SK-N-SH (cell line): ENCODE measurements around the gene CHEK1. TPM values are rescaled to one million over a fixed set of nuclear protein-coding genes. Genes with fewer than 3 reads are reported as not detected.

Source experiments
- CTCF ChIA-PET: fragments of 300-600, 350-600 bp; formaldehyde crosslinking; extraction: SDS; loops from one replicate; lab custom pipeline; 2021; lab: Yijun Ruan, JAX
- POLR2A ChIA-PET: fragments of 350-600 bp; sonication (Branson Sonifier 250); formaldehyde crosslinking; extraction: SDS; loops from one replicate; lab custom pipeline; 2020; ENCODE audit warnings: antibody characterized with exemption, inconsistent platforms; lab: Yijun Ruan, JAX
- DNase-seq: peaks from one replicate; pipeline ENCODE4 v3.0.0; 2012
- H2AFZ ChIP-seq: fragments of 200-600 bp; sonication (generic); 2 replicates; pipeline ENCODE4 v1.8.1; 2016; ENCODE audit warnings: antibody characterized with exemption, mild to moderate bottlenecking, low read depth
- H3F3A ChIP-seq: fragments of 200-600 bp; sonication (generic); replicated peaks from 2 replicates; pipeline ENCODE3; 2016; ENCODE audit warnings: antibody characterized with exemption, mild to moderate bottlenecking; ENCODE audit not compliant: insufficient read depth
- H3K27ac ChIP-seq, 2 experiments: fragments of 200-500 bp in 1 of 2; fragments of 200-600 bp in 1 of 2; sonication (Bioruptor generic) in 1 of 2; sonication (generic), shearing (Covaris generic) in 1 of 2; 2 replicates each; pipeline versions ENCODE4 v1.5.1 to v1.6.1; 2014 to 2016; ENCODE audit warnings: low read depth in 2 of 2, inconsistent platforms in 1 of 2, low read length in 1 of 2, mild to moderate bottlenecking in 1 of 2, mixed read lengths in 1 of 2
- H3K27me3 ChIP-seq: fragments of 200-600 bp; sonication (generic), shearing (Covaris generic); 2 replicates; pipeline ENCODE4 v1.6.1; 2016; ENCODE audit warnings: mixed run types; ENCODE audit not compliant: insufficient read depth
- H3K36me3 ChIP-seq, 2 experiments: fragments of 200-500 bp in 1 of 2; fragments of 200-600 bp in 1 of 2; sonication (Bioruptor generic) in 1 of 2; sonication (generic) in 1 of 2; replicated peaks in 1 of 2; 2 replicates each; pipeline versions ENCODE3 to v1.5.1; 2014 to 2016; ENCODE audit warnings: low read length in 1 of 2, mild to moderate bottlenecking in 1 of 2; ENCODE audit not compliant: insufficient read depth in 2 of 2, control insufficient read depth in 1 of 2
- H3K4me1 ChIP-seq, 2 experiments: fragments of 200-500 bp in 1 of 2; fragments of 200-600 bp in 1 of 2; sonication (Bioruptor generic) in 1 of 2; sonication (generic), shearing (Covaris generic) in 1 of 2; 2 replicates each; pipeline versions ENCODE4 v1.5.1 to v1.6.1; 2014 to 2016; ENCODE audit warnings: low read depth in 1 of 2, low read length in 1 of 2, mixed run types in 1 of 2; ENCODE audit not compliant: insufficient read depth in 2 of 2, control insufficient read depth in 1 of 2
- H3K4me2 ChIP-seq: fragments of 200-600 bp; sonication (generic), shearing (Covaris generic); 2 replicates; pipeline ENCODE4 v1.6.1; 2017; ENCODE audit warnings: mixed run types
- H3K4me3 ChIP-seq, 2 experiments: fragments of 200-500 bp in 1 of 2; fragments of 200-600 bp in 1 of 2; sonication (Bioruptor generic) in 1 of 2; sonication (generic), shearing (Covaris generic) in 1 of 2; 2 replicates each; pipeline versions ENCODE4 v1.5.1 to v1.8.1; 2014 to 2016; ENCODE audit warnings: low read depth in 2 of 2, inconsistent platforms in 1 of 2, low read length in 1 of 2, mild to moderate bottlenecking in 1 of 2, mixed read lengths in 1 of 2, moderate library complexity in 1 of 2
- H3K79me2 ChIP-seq: fragments of 200-600 bp; sonication (generic); 2 replicates; pipeline ENCODE4 v1.8.1; 2017; ENCODE audit warnings: mild to moderate bottlenecking; ENCODE audit not compliant: insufficient read depth
- H3K9ac ChIP-seq: fragments of 200-600 bp; sonication (generic); 2 replicates; pipeline ENCODE4 v1.6.1; 2017; ENCODE audit warnings: mixed run types
- H3K9me2 ChIP-seq: fragments of 200-600 bp; sonication (generic); 2 replicates; pipeline ENCODE4 v1.6.1; 2017; ENCODE audit warnings: mixed run types
- H3K9me3 ChIP-seq: fragments of 200-600 bp; sonication (generic); 2 replicates; pipeline ENCODE4 v1.6.1; 2017; ENCODE audit warnings: mixed run types, mild to moderate bottlenecking, moderate library complexity
- H4K20me1 ChIP-seq: fragments of 200-600 bp; sonication (generic); 2 replicates; pipeline ENCODE4 v1.6.1; 2017; ENCODE audit warnings: mild to moderate bottlenecking, mixed run types; ENCODE audit not compliant: insufficient read depth
- FOSL2 ChIP-seq: IDR thresholded peaks from 2 replicates; pipeline ENCODE4 v1.4.0; 2012; ENCODE audit warnings: low read depth, mild to moderate bottlenecking, moderate library complexity, borderline replicate concordance
- FOXJ3 ChIP-seq: sonication (generic); formaldehyde crosslinking; IDR thresholded peaks from 2 replicates; pipeline ENCODE4 v1.5.1; 2020; ENCODE audit warnings: mild to moderate bottlenecking, missing genetic modification reagents
- FOXM1 ChIP-seq: IDR thresholded peaks from 2 replicates; pipeline ENCODE4 v1.4.0; 2012; ENCODE audit warnings: low read depth, mild to moderate bottlenecking
- GABPA ChIP-seq: IDR thresholded peaks from 2 replicates; pipeline ENCODE4 v1.4.0; 2012; ENCODE audit warnings: low read depth, mild to moderate bottlenecking
- GATA2 ChIP-seq: sonication (generic); formaldehyde crosslinking; IDR thresholded peaks from 2 replicates; pipeline ENCODE4 v1.5.0; 2020; ENCODE audit warnings: mild to moderate bottlenecking, missing genetic modification reagents
- MXI1 ChIP-seq: IDR thresholded peaks from 2 replicates; pipeline ENCODE4 v1.6.1; 2012; ENCODE audit warnings: mild to moderate bottlenecking, low read depth, low read length, improper control_type of control experiment
- POLR2AphosphoS5 ChIP-seq: IDR thresholded peaks from 2 replicates; pipeline ENCODE4 v1.6.1; 2012; ENCODE audit warnings: low read depth, low read length
- RAD21 ChIP-seq: IDR thresholded peaks from 2 replicates; pipeline ENCODE4 v1.6.1; 2012; ENCODE audit warnings: mild to moderate bottlenecking, low read length
- RCOR1 ChIP-seq: fragments of 150-350 bp; IDR thresholded peaks from 2 replicates; pipeline ENCODE4 v1.6.1; 2017; ENCODE audit warnings: antibody characterized with exemption, low read length
- RXRA ChIP-seq: IDR thresholded peaks from 2 replicates; pipeline ENCODE4 v1.4.0; 2012; ENCODE audit warnings: low read depth, mild to moderate bottlenecking, borderline replicate concordance
- SIN3A ChIP-seq: IDR thresholded peaks from 2 replicates; pipeline ENCODE4 v1.6.1; 2012; ENCODE audit warnings: low read depth, mild to moderate bottlenecking, low read length, moderate library complexity, borderline replicate concordance
- SMC3 ChIP-seq: IDR thresholded peaks from 2 replicates; pipeline ENCODE4 v1.6.1; 2012; ENCODE audit warnings: low read depth, low read length, improper control_type of control experiment
- TAF1 ChIP-seq: IDR thresholded peaks from 2 replicates; pipeline ENCODE4 v1.6.1; 2012; ENCODE audit warnings: low read depth, mild to moderate bottlenecking, low read length, moderate library complexity, borderline replicate concordance
- TCF12 ChIP-seq: IDR thresholded peaks from 2 replicates; pipeline ENCODE4 v1.4.0; 2012
- TEAD4 ChIP-seq: IDR thresholded peaks from 2 replicates; pipeline ENCODE4 v1.4.0; 2012; ENCODE audit warnings: mild to moderate bottlenecking, borderline replicate concordance; ENCODE audit not compliant: insufficient read depth
- USF1 ChIP-seq: IDR thresholded peaks from 2 replicates; pipeline ENCODE4 v1.4.0; 2012; ENCODE audit warnings: low read depth, borderline replicate concordance
- USF2 ChIP-seq: fragments of 150-350 bp; IDR thresholded peaks from 2 replicates; pipeline ENCODE4 v1.6.1; 2017; ENCODE audit warnings: antibody characterized with exemption, low read length, low read depth, borderline replicate concordance
- YY1 ChIP-seq: IDR thresholded peaks from 2 replicates; pipeline ENCODE4 v1.4.0; 2012; ENCODE audit warnings: low read depth, mild to moderate bottlenecking
- ZBTB33 ChIP-seq: IDR thresholded peaks from 2 replicates; pipeline ENCODE4 v1.4.0; 2012; ENCODE audit warnings: low read depth, borderline replicate concordance
- WGBS: methylation state at CpG from one replicate; pipeline ENCODE4 v1.1.6; 2017; ENCODE audit warnings: low lambda C conversion rate; 5-methylcytosine and 5-hydroxymethylcytosine counted together
- polyA plus RNA-seq, 3 experiments: library from polyadenylated mRNA; depleted of rRNA; stranded (reverse); fragments of >200 nt; gene quantifications; 2 replicates each; pipeline ENCODE4 v1.2.3, GENCODE V29; 2012

The CHEK1 gene
- polyA plus RNA-seq, 1 of the 3 experiments (the other 2 are of a cell fraction), result 12.1 TPM

GRCh38 chr11:125649465-125650166 is 24.7 kb downstream of the CHEK1 start:
- no peaks in the 10 kb centered on the region for H4K20me1 ChIP-seq
- peaks cover 30% of the 10 kb centered on the region; the same call in 1 of the 2 replicates for H3K79me2 ChIP-seq
- no peaks in the 10 kb centered on the region for H3K9me2 ChIP-seq
- POLR2A ChIA-PET, result no interaction called here
- TF ChIP-seq TAF1 (no peak), FOXJ3 (CRISPR knock-in tag) (no peak), ZBTB33 (no peak)
- TF ChIP-seq, all 33 proteins: peak for 0
- no peaks in the 10 kb centered on the region for H3K4me1 ChIP-seq
- no peak overlapping the region for H2AFZ ChIP-seq
- no peak overlapping the region for H3K27ac ChIP-seq
- CTCF ChIA-PET, result interaction anchor here (0.7 kb wide), 1 partner anchor 1401 kb away, joined by 3 read pairs; no protein-coding TSS in a partner anchor
- 90% methylated on average over 6 of the region's 6 CpGs for WGBS
- H3K27me3 ChIP-seq, result no peaks in the 10 kb centered on the region
- H3K9ac ChIP-seq, result no peak overlapping the region
- H3K9me3 ChIP-seq, result no peaks in the 10 kb centered on the region
- no peak overlapping the region for H3K4me2 ChIP-seq
- peaks cover 25 to 57% of the 10 kb centered on the region in 2 experiments for H3K36me3 ChIP-seq
- H3K4me3 ChIP-seq, result no peak overlapping the region
- DNase-seq, result no peak
- no peaks in the 10 kb centered on the region for H3F3A ChIP-seq

- Histone ChIP-seq H3K4me2 (no peak overlapping the region), H3K9me2 (no peaks in the 10 kb centered on the region), H3F3A (no peaks in the 10 kb centered on the region), H4K20me1 (no peaks in the 10 kb centered on the region)
- ChIA-PET POLR2A (no interaction called here), CTCF (no interaction called here)
- TF ChIP-seq FOXJ3 (CRISPR knock-in tag) (no peak), MXI1 (no peak), POLR2AphosphoS5 (no peak), GATA2 (CRISPR knock-in tag) (no peak), TCF12 (no peak)
- TF ChIP-seq, all 33 proteins: peak for 0
- Histone ChIP-seq H3K4me1 (no peaks in the 10 kb centered on the region), H3K79me2 (peaks cover 21% of the 10 kb centered on the region), H3K9me3 (no peaks in the 10 kb centered on the region), H3K27ac (no peak overlapping the region), H3K4me3 (no peak overlapping the region), H3K36me3 (peaks cover 5 to 66% of the 10 kb centered on the region in 2 experiments), H2AFZ (no peak overlapping the region), H3K9ac (no peak overlapping the region), H3K27me3 (no peaks in the 10 kb centered on the region)
- WGBS, result 95% methylated on average over 2 of the region's 2 CpGs
- no peak for DNase-seq
These were observed 37.7 kb downstream of the CHEK1 start for GRCh38 chr11:125662689-125663088.

DNA sequence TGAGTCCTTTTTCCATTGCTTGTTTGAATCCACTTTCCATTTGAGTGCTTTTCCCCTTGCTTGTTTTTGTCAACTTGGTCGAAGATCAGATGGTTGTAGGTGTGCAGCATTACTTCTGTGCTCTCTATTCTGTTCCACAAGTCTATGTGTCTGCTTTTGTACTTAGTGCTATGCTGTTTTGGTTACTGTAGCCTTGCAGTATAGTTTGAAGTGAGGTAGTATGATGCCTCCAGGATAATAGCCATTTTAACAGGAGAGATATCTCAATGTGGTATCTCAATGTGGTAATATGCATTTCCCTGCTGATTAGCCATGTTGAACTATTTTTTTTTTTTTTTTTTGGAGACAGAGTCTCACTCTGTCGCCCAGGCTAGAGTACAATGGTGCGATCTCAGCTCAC is 38.9 kb downstream of the CHEK1 start:
- no peak overlapping the region for H3K9ac ChIP-seq
- ChIA-PET CTCF (no interaction called here), POLR2A (no interaction called here)
- 99% methylated on average over 3 of the region's 3 CpGs for WGBS
- no peaks in the 10 kb centered on the region for H3K9me2 ChIP-seq
- H3F3A ChIP-seq, result no peaks in the 10 kb centered on the region
- H3K4me2 ChIP-seq, result no peak overlapping the region
- H3K9me3 ChIP-seq, result no peaks in the 10 kb centered on the region
- no peaks in the 10 kb centered on the region for H4K20me1 ChIP-seq
- peaks cover 5 to 65% of the 10 kb centered on the region in 2 experiments for H3K36me3 ChIP-seq
- H3K4me1 ChIP-seq, result no peaks in the 10 kb centered on the region
- no peaks in the 10 kb centered on the region for H3K27me3 ChIP-seq
- no peak overlapping the region for H2AFZ ChIP-seq
- peaks cover 22% of the 10 kb centered on the region for H3K79me2 ChIP-seq
- H3K4me3 ChIP-seq, result no peak overlapping the region
- no peak overlapping the region for H3K27ac ChIP-seq
- DNase-seq, result no peak
- no peak for TF ChIP-seq SIN3A
- TF ChIP-seq USF1, result no peak
- TF ChIP-seq YY1, result no peak
- no peak for TF ChIP-seq FOXM1
- TF ChIP-seq TCF12, result no peak
- TF ChIP-seq MXI1, result no peak
- TF ChIP-seq POLR2AphosphoS5, result no peak
- no peak for TF ChIP-seq SMC3
- no peak for TF ChIP-seq RXRA
- TF ChIP-seq GATA2 (CRISPR knock-in tag), result no peak
- TF ChIP-seq FOSL2, result no peak
- TF ChIP-seq RCOR1, result no peak
- no peak for TF ChIP-seq GABPA
- no peak for TF ChIP-seq USF2
- TF ChIP-seq RAD21, result no peak
- TF ChIP-seq TEAD4, result no peak
